Stimulated activated CD4-positive, alpha-beta T cell treated with anti-CD3 and anti-CD28 coated beads, TNF-alpha, amount 100 ng/mL, for 4 hours (primary cell): ENCODE data around the gene LCN12.

ENCODE experiments used
- DNase-seq, 3 experiments: peaks; one replicate each; pipeline ENCODE4 v3.0.0-alpha.2; 2020; ENCODE audit warnings: low read depth in 3 of 3

Gene LCN12, protein sequence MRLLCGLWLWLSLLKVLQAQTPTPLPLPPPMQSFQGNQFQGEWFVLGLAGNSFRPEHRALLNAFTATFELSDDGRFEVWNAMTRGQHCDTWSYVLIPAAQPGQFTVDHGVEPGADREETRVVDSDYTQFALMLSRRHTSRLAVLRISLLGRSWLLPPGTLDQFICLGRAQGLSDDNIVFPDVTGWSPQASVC

DNA sequence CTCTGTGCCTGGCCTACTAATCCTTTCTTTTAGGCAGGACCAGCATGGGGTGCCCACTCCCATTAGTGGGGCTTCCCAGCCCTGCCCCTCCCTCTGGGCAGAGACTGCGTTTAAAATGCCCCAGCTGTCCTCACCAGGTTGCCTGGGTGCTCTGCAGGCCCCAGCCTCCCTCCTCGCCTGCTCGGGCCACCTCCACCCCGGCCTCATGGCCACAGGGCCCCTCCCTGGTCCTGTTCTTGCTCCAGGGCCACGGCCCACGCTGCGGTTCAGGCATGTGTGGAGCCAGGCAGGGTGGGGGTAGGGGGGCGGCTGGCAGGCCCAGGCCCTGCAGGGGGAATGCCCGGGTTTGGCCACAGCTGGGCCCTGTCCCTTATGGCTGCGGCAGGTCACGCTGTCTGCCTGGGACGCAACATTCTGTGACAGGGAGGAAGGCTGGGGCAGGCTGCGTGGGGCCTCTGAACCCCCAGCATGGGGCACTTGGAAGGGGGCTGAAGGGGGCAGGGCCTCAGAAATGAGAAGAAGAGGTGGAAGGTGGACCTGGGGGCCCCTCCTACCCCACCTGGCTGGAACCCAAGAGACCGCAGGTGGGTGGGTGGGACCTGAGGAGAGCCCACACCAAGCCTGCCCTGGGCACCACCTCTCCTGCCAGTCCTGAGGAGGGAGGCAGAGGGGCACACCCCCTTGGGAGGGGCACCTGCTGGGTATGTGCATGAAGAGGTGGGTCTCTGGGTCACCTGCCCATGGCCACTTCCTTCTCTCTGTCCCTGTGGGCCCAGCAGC lies at the start of gene LCN12:
Gene LCN12 (plus strand): TSS at position 733 of the 780 bp plus-strand sequence. CDS start 55 bp downstream, outside the sequence.
- DNase-seq: no peak

DNA sequence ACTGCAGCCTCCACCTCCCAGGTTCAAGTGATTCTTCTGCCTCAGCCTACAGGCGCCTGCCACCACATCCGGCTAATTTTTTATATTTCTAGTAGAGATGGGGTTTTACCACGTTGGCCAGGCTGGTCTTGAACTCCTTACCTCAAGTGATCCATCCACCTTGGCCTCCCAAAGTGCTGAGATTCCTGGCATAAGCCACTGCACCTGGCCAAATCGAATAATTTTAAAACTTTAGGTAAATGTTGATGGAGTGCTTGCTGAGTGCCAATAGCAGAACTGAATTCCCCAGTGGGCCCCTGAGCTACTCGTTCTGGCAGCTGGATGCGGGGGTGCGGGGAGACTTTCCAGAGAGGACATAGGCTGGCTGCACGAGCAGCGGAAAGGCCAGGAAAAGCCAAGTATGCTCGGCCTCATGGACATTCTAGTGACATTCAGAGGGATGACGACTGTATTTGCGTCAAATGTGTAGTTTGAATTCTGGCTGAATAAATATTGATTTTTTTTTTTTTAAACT lies 49.0 kb upstream of the LCN12 start:
- DNase-seq: no peak

DNA sequence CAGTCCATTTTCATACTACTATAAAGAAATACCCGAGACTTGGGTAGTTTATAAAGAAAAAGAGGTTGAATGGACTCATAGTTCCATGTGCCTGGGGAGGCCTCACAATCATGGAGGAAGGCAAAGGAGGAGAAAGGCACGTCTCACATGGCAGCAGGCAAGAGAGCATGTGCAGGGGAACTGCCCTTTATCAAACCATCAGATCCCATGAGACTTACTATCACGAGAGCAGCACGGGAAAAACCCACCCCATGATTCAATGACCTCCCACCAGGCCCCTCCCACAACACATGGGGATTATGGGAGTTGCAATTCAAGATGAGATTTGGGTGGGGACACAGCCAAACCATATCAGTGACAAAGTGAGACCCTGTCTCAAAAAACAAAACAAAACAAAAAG lies 45.8 kb upstream of the LCN12 start:
- DNase-seq: no peak

DNA sequence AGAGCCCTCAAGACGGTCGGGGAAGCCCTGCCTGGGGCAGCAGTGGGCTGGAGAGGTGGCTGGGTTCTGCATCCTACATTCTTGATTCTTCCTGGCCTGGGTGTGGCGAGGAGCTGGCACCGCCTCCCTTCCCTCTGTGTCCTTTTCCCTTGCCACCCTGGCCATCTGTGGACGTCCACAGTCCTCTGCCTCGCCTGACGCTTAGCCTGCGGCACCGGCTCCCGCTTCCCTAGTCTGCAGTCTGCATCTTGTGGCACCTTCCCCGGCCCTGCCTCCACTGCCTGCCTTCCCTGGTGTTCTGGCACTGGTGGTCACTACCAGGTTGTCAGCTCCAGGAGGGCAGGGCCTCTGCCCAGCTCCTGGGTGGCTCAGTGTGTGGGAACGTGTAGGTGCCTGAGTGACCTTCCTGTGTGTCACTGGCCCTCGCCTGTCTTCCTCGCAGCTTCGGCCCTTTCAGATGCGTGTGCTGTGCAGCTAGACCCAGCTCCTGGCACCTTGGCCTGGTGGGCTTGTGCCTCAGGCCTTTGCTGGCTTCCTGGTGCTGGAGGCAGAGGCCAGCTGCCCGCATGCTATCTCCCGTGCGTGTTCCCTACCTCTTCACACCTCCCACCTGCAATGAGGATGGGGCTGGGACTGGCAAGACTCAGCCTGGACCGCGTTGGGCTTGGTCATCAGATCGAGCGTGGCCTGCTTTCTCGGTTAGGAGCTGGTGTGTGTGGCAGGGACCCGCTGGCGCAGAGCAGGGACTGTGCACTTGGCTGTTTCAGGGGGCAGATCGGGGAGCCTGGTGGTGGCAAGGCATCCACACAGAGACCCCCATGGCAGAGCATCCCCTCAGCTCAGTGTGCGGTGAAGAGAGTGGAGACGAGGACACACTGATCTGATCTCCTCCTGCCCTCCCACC lies 44.8 kb upstream of the LCN12 start:
- no peak for DNase-seq

DNA sequence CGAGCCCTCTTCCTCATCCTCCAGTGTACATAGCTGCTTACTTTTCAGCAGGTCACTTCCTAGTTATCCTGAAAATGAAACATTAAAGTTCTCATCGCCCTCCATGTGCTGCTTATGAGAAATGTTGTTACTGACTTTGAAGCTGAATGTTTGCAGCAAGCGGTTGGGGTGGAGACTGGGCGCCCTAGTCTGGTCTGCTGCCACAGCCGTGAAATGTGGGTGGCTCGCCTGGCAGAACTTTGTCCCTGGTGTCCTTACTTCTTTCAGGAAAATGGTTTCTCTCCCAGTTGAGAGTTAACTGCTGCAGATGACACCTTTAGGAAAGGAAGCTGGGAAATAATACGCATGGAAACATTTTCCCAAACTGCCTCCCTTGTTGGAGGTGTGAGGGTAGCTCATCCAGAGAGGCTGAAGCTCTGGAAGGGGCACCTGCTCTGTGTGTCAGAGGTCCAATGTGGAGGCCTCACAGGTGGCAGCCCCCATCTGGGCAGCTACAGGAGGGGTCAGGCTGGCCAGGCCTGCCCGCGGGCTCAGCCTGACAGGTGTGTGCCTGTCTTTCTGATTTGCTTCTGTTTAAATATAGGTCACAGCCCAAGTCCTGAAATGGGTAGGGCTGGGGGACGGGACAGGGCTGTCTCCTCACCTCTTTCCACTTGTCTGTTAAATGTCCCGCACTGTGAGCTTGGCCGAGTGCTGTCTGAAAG lies 41.7 kb upstream of the LCN12 start:
- DNase-seq: no peak

DNA sequence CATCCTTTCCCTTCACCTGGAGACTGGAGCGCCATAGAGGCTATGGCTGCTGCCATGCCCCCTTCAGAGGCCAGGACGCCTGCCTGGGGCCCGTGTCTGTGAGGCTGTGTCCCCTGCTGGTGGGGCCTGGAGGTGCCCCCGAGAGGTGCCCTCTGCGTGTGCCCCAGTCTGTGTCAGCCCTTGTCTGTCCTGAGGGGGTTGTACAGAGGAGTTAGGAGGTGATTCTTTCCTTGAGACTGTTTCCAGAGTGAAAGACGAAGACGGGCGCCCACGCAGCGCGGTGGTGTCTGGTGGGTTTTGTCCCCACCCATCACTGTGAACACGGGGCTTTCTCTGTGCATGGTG lies 41.2 kb upstream of the LCN12 start:
- DNase-seq: no peak

DNA sequence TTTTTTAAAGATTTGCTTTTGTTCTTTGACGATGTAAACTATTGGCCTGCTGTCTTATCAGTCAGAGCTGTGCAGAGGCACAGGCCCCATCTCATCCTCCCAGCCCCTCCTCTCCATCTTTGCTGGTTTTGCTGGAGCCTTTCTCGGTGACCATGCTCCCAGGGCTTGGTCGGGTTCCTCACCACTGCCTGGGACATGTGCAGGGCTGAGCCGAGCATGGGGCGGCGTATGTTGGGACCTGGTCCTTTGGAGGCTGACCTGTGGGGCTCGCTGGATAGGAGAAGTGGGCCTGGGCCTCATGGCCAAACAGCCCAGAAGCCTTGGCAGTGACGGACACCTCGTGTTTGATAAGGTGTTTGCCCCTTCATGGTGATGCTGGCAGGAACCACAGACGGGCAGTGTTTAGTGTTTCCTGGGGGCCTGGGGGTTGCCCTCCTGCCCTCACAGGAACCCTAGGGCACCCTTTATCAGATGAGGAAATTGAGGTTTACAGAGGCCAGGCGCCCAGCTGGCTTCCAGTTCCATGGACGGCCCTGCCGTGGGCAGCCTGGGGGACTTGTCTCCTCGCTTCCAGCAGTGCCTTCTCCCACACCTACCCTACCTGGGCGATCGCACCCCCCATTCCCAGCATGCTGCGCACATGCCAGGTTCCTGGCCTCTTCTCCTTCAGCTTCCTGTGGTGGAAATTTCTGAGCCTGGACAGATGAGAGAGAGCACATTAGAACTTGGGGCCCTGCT lies 38.2 kb upstream of the LCN12 start:
- DNase-seq: no peak

DNA sequence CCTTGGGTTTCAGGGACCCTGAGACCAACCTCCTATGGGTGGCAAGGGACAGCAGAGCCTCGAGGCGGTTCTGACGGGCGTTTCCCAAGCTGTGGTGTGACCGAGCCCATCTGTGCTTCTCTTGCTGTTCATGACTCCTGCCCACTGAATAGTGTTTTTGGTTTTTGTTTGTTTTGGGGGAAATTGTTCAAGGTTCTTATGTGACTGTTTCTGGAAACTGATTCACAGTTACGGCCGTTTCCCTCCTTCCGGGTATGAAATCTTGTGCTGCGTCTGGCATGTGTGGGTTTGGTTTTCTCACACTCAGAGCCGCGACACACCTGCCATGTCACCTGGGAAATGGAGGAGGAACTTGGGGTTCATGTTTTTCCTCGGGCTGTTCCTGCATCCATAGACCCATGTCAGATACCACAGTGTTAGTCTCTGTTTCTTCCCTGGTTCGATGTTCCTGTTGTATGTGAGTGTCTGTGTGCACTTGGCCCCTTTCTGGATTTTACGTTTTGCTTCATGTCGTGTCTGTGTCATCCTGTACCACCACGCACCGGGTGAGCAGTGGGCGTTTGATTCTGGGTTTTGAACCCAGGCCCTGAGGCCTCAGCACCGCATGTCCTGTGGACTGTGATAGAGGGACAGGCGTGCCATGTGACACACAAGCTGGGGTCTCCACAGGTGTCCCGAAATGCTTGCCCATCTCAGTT lies 36.3 kb upstream of the LCN12 start:
- no peak for DNase-seq

DNA sequence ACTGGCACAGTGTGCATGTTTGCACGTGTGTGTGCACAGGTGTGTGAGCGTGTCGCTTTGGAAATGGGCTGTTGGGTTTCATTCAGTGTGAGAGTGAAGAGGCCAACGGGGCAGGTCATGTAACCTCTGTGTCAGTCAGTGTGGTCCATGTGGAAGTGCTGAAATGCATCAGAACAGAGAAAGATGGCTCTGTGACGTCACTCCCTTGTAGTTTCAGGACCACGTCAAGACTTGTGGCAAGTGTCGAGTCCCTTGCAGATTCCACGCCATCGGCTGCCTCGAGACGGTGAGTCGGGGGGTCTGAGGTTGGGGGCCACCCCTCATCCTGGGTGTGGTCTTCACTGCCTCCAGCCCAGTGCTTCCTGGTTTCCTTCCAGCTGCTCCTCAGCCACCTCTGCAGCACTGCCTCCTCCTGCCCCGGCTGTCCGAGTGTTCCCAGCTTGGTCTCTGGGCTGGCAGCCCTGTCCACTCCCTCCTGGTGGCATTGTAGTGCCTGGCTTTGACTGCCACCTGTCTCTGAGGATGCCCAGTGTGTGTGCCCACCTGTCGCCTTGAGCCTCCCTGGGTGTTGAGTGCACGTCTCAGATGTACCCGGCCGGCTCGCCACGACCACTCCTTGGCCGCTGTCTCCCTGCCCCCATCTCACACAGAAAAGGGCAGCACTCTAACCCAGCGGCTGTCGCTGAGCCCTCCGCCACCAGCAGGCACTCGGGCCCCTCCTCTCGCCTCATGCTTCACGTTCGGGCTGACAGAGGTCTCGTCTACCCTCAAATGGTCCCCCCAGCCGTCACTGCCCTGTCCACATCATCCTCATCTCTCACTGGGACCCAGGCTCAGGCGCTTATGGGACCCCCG lies 35.5 kb upstream of the LCN12 start:
- no peak for DNase-seq

DNA sequence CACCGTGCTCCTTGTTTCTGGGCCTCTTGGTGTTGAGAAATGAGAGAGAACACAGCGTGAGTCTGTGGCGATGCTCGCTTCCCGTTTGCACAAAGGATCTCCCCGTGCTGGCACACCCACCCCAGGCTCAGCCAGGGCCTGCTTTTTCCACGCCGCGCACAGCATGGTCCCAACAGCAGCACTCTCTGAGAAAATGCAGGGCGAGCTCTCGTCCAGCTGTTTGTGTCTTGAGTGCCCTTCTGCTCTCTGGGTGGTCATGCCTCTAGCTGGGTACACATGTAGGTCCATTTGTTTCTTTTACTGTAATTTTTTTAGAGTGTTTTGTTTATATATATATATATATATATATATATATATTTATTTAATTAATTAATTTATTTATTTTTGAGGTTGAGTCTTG lies 34.2 kb upstream of the LCN12 start:
- no peak for DNase-seq

DNA sequence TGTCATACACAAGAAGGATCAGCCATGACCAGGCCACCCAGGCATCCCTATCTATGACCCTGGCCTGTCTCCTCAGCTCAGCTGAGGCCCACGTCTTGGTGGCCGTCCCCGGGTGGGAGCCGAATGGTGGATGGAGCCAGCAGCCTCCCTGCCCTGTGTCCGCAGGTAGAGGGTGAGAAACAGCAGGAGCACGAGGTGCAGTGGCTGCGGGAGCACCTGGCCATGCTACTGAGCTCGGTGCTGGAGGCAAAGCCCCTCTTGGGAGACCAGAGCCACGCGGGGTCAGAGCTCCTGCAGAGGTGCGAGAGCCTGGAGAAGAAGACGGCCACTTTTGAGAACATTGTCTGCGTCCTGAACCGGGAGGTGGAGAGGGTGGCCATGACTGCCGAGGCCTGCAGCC lies 32.0 kb upstream of the LCN12 start:
- no peak for DNase-seq

DNA sequence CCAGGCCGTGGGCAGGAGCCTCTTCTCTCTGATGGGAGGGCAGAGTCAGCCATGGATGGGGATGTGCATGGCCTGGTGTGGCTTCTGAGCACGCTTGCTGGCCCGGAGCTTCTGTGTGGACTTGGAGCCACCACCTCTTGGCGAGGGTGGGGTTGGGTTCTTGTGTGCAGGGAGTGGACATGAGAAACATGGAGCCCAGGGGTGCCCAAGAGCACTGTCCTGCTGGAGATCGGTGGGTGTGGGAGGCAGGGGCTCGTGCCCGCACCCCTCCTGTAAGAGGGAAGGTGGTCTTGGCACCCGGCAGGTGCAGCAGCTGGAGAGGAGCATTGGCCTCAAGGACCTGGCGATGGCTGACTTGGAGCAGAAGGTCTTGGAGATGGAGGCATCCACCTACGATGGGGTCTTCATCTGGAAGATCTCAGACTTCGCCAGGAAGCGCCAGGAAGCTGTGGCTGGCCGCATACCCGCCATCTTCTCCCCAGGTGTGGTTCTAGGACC lies 31.3 kb upstream of the LCN12 start:
- DNase-seq: no peak

DNA sequence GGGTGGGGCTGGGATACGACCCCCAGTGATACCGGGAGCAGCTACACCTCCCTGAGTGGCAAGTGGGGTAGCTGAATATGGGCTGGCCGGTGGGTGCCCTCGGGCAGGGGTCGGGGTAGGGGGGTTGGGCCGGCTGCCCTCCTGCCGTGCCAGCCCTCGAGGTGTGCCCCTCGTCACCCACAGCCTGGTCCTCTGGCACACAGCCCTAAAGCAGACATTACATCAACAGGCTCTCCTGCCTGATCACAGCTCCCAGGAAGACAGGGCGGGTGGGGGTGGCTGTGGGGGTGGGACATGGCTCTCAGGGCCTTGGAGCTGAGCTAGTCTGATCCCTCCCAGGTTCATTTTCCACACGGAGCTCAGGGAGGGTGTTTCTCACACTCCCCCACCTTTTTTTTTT lies 30.8 kb upstream of the LCN12 start:
- DNase-seq: no peak

DNA sequence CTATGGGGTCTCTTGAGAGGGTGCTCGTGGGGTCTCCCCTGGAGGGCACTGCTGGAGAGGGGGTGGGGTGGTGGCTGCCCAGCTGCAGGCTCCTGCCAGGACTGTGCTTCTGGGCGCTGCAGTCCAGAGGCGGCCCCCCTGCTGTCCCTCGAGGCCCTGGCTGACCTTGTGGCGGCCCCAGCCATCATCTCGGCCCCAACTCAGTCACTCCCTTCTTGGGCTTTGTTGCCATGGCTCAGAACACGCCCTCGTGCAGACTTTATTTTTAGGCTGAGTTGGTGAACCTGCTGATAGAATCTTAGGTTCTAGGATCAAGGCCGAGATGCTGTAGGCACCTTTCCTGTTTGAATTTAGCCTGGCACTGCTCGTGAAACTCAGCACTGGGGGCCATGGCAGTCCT lies 30.4 kb upstream of the LCN12 start:
- no peak for DNase-seq

DNA sequence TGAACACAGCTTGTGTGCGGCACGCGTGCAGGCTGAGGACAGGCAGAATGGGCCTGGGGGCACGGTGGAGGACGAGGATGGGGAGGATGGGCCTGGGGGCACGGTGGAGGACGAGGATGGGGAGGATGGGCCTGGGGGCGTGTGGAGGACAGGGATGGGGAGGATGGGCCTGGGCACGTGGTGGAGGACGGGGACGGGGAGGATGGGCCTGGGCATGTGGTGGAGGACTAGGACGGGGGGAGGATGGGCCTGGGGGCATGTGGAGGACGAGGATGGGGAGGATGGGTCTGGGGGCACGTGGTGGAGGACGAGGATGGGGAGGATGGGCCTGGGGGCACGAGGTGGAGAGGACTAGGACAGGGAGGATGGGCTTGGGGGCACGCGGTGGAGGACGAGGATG lies 29.5 kb upstream of the LCN12 start:
- DNase-seq: no peak

DNA sequence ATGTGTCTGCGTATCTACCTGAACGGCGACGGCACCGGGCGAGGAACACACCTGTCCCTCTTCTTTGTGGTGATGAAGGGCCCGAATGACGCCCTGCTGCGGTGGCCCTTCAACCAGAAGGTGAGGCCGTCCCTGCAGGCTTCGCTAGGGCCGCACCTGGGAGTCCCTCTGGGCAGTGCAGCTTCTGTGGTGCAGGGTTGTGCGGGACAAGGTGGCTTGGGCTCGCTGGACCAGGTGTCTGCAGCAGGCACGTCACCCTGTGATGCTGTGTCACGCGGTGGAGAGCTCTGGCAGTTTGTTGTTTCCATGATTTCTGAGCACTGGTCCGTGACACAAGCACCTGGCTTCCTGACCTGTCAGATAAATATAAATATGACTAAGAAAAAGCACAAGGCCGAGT lies 28.2 kb upstream of the LCN12 start:
- no peak for DNase-seq

DNA sequence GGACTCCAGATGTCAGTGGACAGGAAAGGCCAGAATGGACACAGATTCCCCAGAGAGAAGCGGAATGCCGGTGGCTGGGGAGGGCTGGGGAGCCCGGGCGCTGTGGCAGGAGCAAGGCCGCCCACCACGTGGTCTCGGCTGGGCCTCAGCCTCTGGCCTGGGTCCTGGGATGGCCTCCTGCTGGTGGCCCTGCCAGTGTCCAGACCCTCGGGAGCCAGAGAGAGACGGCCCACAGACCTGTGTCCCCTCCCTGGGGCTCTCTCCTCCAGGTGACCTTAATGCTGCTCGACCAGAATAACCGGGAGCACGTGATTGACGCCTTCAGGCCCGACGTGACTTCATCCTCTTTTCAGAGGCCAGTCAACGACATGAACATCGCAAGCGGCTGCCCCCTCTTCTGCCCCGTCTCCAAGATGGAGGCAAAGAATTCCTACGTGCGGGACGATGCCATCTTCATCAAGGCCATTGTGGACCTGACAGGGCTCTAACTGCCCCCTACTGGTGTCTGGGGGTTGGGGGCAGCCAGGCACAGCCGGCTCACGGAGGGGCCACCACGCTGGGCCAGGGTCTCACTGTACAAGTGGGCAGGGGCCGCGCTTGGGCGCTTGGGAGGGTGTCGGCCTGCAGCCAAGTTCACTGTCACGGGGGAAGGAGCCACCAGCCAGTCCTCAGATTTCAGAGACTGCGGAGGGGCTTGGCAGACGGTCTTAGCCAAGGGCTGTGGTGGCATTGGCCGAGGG lies 26.5 kb upstream of the LCN12 start:
- no peak for DNase-seq

DNA sequence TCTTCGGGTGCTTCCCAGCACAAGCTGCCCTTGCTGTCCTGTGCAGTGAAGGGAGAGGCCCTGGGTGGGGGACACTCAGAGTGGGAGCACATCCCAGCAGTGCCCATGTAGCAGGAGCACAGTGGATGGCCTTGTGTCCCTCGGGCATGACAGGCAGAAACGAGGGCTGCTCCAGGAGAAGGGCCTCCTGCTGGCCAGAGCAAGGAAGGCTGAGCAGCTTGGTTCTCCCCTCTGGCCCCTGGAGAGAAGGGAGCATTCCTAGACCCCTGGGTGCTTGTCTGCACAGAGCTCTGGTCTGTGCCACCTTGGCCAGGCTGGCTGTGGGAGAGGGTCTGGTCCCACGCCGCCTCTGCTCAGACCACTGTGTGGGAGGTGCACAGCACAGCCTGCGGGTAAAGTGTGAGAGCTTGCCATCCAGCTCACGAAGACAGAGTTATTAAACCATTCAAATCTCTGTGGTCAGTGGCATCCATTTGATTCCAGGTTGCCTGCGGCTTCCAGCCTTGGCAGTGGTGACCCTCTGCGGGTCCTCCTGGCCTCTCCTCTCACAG lies 25.8 kb upstream of the LCN12 start:
- DNase-seq: no peak
